Psoas muscle (tissue), 8 donors: Measurements from ENCODE around the gene CLDN15. TPM values are rescaled to one million over a fixed set of nuclear protein-coding genes. Genes with fewer than 3 reads are reported as not detected.

Experiments used
- ATAC-seq, 4 donors: fragments of 200-7000 bp; cut with Tn5 transposase; one replicate each; pipeline ENCODE4 v1.9.1; 2020; ENCODE audit warnings: moderate library complexity in 3 of 4, mild to moderate bottlenecking in 2 of 4
- DNase-seq, 2 donors: peaks; one replicate each; pipeline ENCODE4 v3.0.0-alpha.2; 2020
- H3K27ac ChIP-seq: fragments of 200-600 bp; one replicate; pipeline ENCODE4 v1.8.0; 2022
- H3K27me3 ChIP-seq, 3 donors: fragments of 200-600 bp in 1 of 3; one replicate each; pipeline versions ENCODE4 v1.6.1 to v1.8.0; 2013 to 2022; ENCODE audit warnings: low read length in 2 of 3, mild to moderate bottlenecking in 2 of 3, moderate library complexity in 1 of 3; ENCODE audit not compliant: insufficient read depth in 3 of 3
- H3K36me3 ChIP-seq, 2 donors: fragments of 200-600 bp in 1 of 2; one replicate each; pipeline versions ENCODE4 v1.6.1 to v1.8.0; 2013 to 2022; ENCODE audit warnings: low read depth in 1 of 2, mild to moderate bottlenecking in 1 of 2, moderate library complexity in 1 of 2; ENCODE audit not compliant: insufficient read depth in 1 of 2
- H3K4me1 ChIP-seq: fragments of 200-600 bp; one replicate; pipeline ENCODE4 v1.8.0; 2022
- H3K4me3 ChIP-seq: fragments of 200-600 bp; one replicate; pipeline ENCODE4 v1.8.0; 2022; ENCODE audit warnings: mild to moderate bottlenecking
- H3K9me3 ChIP-seq: fragments of 200-600 bp; one replicate; pipeline ENCODE4 v1.8.0; 2022
- WGBS, 3 donors: extraction: QIAGEN DNeasy Blood & Tissue Kit; methylation state at CpG; one replicate each; pipeline versions ENCODE4 v1.1.6 to v1.1.7; 2013; 5-methylcytosine and 5-hydroxymethylcytosine counted together
- intact Hi-C, 2 donors: fragments of 100-400 bp; cut with DNase I; formaldehyde crosslinking; loops; one replicate each; pipeline versions ENCODE4 v1.11.0 to v1.14.2; 2022
- polyA plus RNA-seq, 3 donors: library from polyadenylated mRNA; stranded (reverse); fragments of 200-250 nt; gene quantifications; one replicate each; pipeline ENCODE4 v1.2.3, GENCODE V29; 2013
- total RNA-seq, 4 donors: library from RNA; stranded (reverse); fragmentation: NEBNext Ultra II Directional in 2 of 4; extraction: Animal tissue kit (Norgen Biotek cat#: 25700) in 2 of 4; gene quantifications; one replicate each; pipeline versions ENCODE4 v1.2.1 to v1.2.4, GENCODE V29; 2021 to 2023
- TF ChIP-seq, protein P1 (sequence below): fragments of 200-600 bp; IDR thresholded peaks from one replicate; pipeline ENCODE4 v1.8.0; 2022; ENCODE audit warnings: antibody characterized with exemption
- donor health status: healthy with polysubstance abuse.
- donor health status: DM: no; HTN: no; CAD: no; lungs with moderate emphysema.
- donor health status: Bipolar disorder and iron deficiency.
- donor health status: healthy.
- donor health status: DM: yes; HTN: yes; CAD: no.
- donor health status: DM: no; HTN: no; CAD: no.
- donor health status: DM: no; HTN: no; CAD: no.
- donor health status: DM: yes; HTN: yes; CAD: no.

CLDN15 gene
- total and polyA plus RNA-seq, 7 donors = 0.52 to 2.2 (median 1.6) TPM

DNA sequence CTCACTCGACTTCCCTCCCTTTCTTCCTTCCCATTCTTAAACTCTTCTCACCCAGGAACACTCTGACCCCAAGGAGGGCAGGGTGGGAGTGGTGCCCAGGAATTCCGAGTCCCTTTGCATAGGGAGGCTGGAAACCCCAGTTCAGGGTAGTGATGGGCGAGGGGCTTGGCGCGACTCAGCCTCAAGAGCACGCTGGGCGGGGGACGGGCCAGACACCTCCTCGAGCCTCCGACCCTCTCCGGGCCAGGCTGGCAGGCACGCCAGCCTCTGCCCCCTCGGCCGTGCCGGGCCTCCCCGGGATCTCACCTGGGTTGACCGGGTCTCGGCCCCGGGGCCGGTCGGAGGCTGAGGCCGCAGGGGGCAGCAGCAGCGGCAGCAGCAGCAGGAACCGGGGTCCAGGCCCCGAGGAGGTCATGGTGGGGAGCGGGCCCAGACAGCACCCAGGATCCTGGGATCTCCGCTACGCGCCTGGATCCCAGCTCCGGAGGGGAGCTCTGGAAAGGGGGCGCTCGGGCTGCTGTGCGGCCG lies 20.7 kb downstream of the CLDN15 start:
- peaks cover 0 to 41% of the 10 kb centered on the region in 2 donors for H3K36me3 ChIP-seq
- 1 to 3% (median 2%) methylated on average over 24 to 34 of the region's 34 CpGs for WGBS, 3 donors
- H3K4me1 ChIP-seq = peaks cover 20% of the 10 kb centered on the region
- peak overlapping the region; percentile 97 for H3K4me3 ChIP-seq
- TF ChIP-seq, protein P1, sequence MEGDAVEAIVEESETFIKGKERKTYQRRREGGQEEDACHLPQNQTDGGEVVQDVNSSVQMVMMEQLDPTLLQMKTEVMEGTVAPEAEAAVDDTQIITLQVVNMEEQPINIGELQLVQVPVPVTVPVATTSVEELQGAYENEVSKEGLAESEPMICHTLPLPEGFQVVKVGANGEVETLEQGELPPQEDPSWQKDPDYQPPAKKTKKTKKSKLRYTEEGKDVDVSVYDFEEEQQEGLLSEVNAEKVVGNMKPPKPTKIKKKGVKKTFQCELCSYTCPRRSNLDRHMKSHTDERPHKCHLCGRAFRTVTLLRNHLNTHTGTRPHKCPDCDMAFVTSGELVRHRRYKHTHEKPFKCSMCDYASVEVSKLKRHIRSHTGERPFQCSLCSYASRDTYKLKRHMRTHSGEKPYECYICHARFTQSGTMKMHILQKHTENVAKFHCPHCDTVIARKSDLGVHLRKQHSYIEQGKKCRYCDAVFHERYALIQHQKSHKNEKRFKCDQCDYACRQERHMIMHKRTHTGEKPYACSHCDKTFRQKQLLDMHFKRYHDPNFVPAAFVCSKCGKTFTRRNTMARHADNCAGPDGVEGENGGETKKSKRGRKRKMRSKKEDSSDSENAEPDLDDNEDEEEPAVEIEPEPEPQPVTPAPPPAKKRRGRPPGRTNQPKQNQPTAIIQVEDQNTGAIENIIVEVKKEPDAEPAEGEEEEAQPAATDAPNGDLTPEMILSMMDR = peak; percentile 4
- intact Hi-C loops = loop anchor here in 1 of 2 donors (5.0 kb wide), 1 partner anchor 35 kb away; no protein-coding TSS in a partner anchor
- DNase-seq (no peak), ATAC-seq (no peak)
- peak overlapping the region; percentile 88 for H3K27ac ChIP-seq
- H3K9me3 ChIP-seq = no peaks in the 10 kb centered on the region
- H3K27me3 ChIP-seq = no peaks in the 10 kb centered on the region

DNA sequence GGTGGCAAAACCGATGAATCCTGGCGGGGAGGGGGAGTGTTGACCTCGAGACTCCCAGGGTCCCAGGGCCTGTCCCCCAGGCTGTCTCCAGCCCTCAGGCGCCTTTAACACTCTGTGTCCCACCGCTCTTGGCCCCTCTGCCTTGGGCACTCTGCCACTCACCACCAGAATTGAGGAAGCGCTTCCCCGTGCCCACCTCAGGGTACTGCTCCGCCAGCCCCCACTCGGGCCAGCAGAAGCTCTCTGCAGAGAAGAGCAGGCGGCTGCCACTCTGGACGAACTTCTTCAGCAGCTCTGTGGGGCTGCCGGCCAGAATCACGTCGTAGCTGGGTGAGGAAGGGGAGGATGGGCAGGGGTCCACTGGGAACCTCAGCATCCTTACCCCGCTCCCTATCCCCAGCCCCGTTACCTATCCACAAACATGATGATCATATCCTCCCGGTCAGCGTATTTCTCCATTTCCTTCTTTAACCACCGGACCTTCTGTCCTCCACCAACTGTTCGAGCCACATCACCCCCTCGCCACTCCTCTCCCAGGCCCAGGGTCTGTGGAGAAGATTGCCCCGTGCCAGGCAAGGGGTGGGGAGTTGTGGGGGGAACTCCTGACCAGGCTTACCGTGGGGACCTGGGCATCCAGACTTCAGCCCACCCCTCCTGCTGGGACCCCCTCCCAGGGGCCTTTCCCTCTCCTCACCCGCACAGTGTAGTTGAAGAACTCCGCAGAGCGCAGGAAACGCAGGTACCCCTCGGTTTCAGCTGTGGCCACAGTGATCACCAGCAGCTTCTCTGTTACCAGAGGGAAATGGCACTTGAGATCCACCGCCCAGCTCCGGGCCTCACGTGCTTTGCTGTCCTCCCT lies 21.4 kb downstream of the CLDN15 start:
- WGBS, 3 donors = 66 to 68% (median 67%) methylated on average over 31 of the region's 31 CpGs

DNA sequence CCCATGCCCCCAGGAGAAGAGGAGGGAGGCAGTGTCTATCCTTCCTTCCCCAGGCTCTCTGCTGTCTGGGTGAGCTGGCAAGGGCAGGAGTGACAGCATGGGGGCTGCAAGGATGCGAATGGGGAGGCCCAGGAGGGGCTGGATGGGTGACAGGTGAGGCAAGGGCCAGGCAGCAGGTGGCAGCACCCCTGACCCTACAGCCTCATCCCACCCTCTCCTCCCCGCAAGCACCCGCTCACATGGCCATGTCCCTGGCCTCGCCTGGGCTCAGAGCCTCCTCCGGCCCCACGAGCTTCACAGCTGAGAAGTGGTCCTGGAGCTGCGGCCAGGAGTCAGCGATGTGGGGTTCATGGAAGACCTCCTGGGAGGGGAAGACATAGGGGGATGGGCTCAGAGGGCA lies 25.6 kb downstream of the CLDN15 start:
- Histone ChIP-seq H3K27me3 (no peaks in the 10 kb centered on the region), H3K4me3 (no peak overlapping the region), H3K36me3 (peaks cover 3 to 82% of the 10 kb centered on the region in 2 donors), H3K4me1 (no peaks in the 10 kb centered on the region), H3K27ac (no peak overlapping the region), H3K9me3 (no peaks in the 10 kb centered on the region)
- no peak for DNase-seq
- intact Hi-C loops = no loop called here
- 93 to 96% (median 94%) methylated on average over 8 of the region's 8 CpGs for WGBS, 3 donors
- no peak for ATAC-seq
- TF ChIP-seq, protein P1 = no peak

More for the DNA sequence above, 21.4 kb downstream of the CLDN15 start:
- Histone ChIP-seq H3K4me3 (peak overlapping the region; percentile 97), H3K36me3 (peaks cover 0 to 48% of the 10 kb centered on the region in 2 donors), H3K4me1 (peaks cover 20% of the 10 kb centered on the region), H3K27me3 (no peaks in the 10 kb centered on the region), H3K27ac (peak overlapping the region; percentile 88), H3K9me3 (no peaks in the 10 kb centered on the region)
- TF ChIP-seq, protein P1 = no peak
- DNase-seq = no peak
- intact Hi-C loops = loop anchor here in 1 of 2 donors (5.0 kb wide), 1 partner anchor 36 kb away; no protein-coding TSS in a partner anchor
- no peak for ATAC-seq

DNA sequence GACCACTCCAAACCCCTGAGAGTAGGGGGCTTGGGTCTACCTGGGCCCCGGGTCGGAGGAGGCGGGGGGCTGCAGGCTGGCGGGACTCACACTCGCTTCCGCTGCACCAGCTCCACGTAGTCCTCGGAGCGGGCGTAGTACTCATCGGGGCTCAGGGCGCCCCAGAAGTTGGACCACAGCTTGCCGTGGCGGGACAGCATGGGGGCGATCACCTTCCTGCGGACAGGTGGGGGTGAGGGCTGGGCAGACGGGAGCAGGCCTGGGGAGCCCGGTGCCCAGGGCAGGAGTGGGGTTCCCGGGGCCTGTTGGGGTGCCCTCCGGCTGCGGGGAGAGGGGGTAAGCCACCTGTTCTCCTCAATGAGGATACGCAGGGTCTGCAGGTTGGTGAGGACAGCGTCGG lies 26.1 kb downstream of the CLDN15 start:
- Histone ChIP-seq H3K27me3 (no peaks in the 10 kb centered on the region), H3K4me1 (no peaks in the 10 kb centered on the region), H3K36me3 (peaks cover 3 to 85% of the 10 kb centered on the region in 2 donors), H3K9me3 (no peaks in the 10 kb centered on the region), H3K27ac (no peak overlapping the region), H3K4me3 (no peak overlapping the region)
- DNase-seq = no peak
- ATAC-seq = no peak
- intact Hi-C loops = no loop called here
- 95 to 96% (median 96%) methylated on average over 21 to 24 of the region's 24 CpGs for WGBS, 3 donors
- TF ChIP-seq, protein P1 = no peak
